Muscle of leg (tissue), 11 donors: ENCODE data around the gene BICRAL. TPM values are rescaled to one million over a fixed set of nuclear protein-coding genes. Genes with fewer than 3 reads are reported as not detected.

ENCODE experiments used
- DNase-seq: peaks from one replicate; pipeline ENCODE4 v3.0.0; 2013
- H3K27ac ChIP-seq: one replicate; pipeline ENCODE4 v1.5.1; 2013; ENCODE audit warnings: mild to moderate bottlenecking, low read length, control low read depth
- H3K27me3 ChIP-seq: one replicate; pipeline ENCODE4 v1.6.1; 2013; ENCODE audit warnings: low read length; ENCODE audit not compliant: control insufficient read depth, insufficient read depth
- H3K36me3 ChIP-seq: one replicate; pipeline ENCODE4 v1.6.1; 2013; ENCODE audit warnings: low read length; ENCODE audit not compliant: control insufficient read depth, insufficient read depth
- H3K4me1 ChIP-seq: one replicate; pipeline ENCODE4 v1.6.1; 2013; ENCODE audit warnings: low read length; ENCODE audit not compliant: control insufficient read depth, insufficient read depth
- H3K4me3 ChIP-seq: one replicate; pipeline ENCODE4 v1.5.1; 2013; ENCODE audit warnings: low read length, control low read depth
- H3K9me3 ChIP-seq: replicated peaks from 2 replicates; pipeline ENCODE4 v1.6.1; 2013; ENCODE audit warnings: low read depth, low read length; ENCODE audit not compliant: control insufficient read depth
- WGBS: methylation state at CpG from one replicate; pipeline ENCODE4 v1.1.5; 2013; ENCODE audit warnings: missing lambda C conversion rate; ENCODE audit not compliant: insufficient coverage; 5-methylcytosine and 5-hydroxymethylcytosine counted together
- polyA plus RNA-seq, 8 donors: library from polyadenylated mRNA; unstranded; fragments of 120-200 nt; gene quantifications; one replicate each; pipeline versions ENCODE4 v1.2.1 to v1.2.3, GENCODE V29; 2013; ENCODE audit warnings: inconsistent platforms in 1 of 8, low replicate concordance in 1 of 8; ENCODE audit not compliant: insufficient read length in 8 of 8, insufficient read depth in 1 of 8
- total RNA-seq: library from RNA; stranded (reverse); fragments of 120-200 nt; gene quantifications from one replicate; pipeline ENCODE4 v1.2.4, GENCODE V29; 2013

The BICRAL gene
- total and polyA plus RNA-seq, 9 donors, result 8.1 to 12.8 (median 10.6) TPM

- H3K27ac ChIP-seq, result peak overlapping the region; percentile 86
- peaks cover 8% of the 10 kb centered on the region for H3K4me1 ChIP-seq
- WGBS, result no CpG with 5 or more reads among the region's 4 CpGs
- no peaks in the 10 kb centered on the region for H3K27me3 ChIP-seq
- peak overlapping the region; percentile 49 for H3K4me3 ChIP-seq
- H3K9me3 ChIP-seq, result no peaks in the 10 kb centered on the region
- peak; percentile 54 for DNase-seq
- H3K36me3 ChIP-seq, result no peaks in the 10 kb centered on the region
These were observed 381 bp upstream of the BICRAL start for GRCh38 chr6:42781546-42781795.

GRCh38 chr6:42782689-42783176, 881 bp downstream of the BICRAL start:
- no peaks in the 10 kb centered on the region for H3K9me3 ChIP-seq
- no peaks in the 10 kb centered on the region for H3K36me3 ChIP-seq
- no peaks in the 10 kb centered on the region for H3K27me3 ChIP-seq
- peak overlapping the region; percentile 100 for H3K27ac ChIP-seq
- DNase-seq, result peak; percentile 96
- peaks cover 14% of the 10 kb centered on the region for H3K4me1 ChIP-seq
- 2% methylated on average over 17 of the region's 51 CpGs for WGBS
- H3K4me3 ChIP-seq, result peak overlapping the region; percentile 90

- H3K9me3 ChIP-seq, result no peaks in the 10 kb centered on the region
- DNase-seq, result peak; percentile 92
- no peaks in the 10 kb centered on the region for H3K27me3 ChIP-seq
- under 1% methylated on average over 53 of the region's 79 CpGs for WGBS
- H3K4me3 ChIP-seq, result peak overlapping the region; percentile 90
- H3K36me3 ChIP-seq, result peaks cover under 1% of the 10 kb centered on the region
- H3K27ac ChIP-seq, result peak overlapping the region; percentile 100
- H3K4me1 ChIP-seq, result peaks cover 15% of the 10 kb centered on the region
These were observed 1.5 kb downstream of the BICRAL start for GRCh38 chr6:42783177-42783875.

GRCh38 chr6:42783876-42784642, 2.2 kb downstream of the BICRAL start:
- Histone ChIP-seq H3K27ac (peak overlapping the region; percentile 100), H3K36me3 (peaks cover 4% of the 10 kb centered on the region), H3K27me3 (no peaks in the 10 kb centered on the region), H3K9me3 (no peaks in the 10 kb centered on the region), H3K4me1 (peaks cover 17% of the 10 kb centered on the region), H3K4me3 (peak overlapping the region; percentile 90)
- DNase-seq, result peak; percentile 73
- WGBS, result 0% methylated on average over 2 of the region's 10 CpGs

- Histone ChIP-seq H3K36me3 (peaks cover 4% of the 10 kb centered on the region), H3K4me3 (peak overlapping the region; percentile 90), H3K9me3 (no peaks in the 10 kb centered on the region), H3K27me3 (no peaks in the 10 kb centered on the region), H3K4me1 (peaks cover 17% of the 10 kb centered on the region), H3K27ac (peak overlapping the region; percentile 100)
- 66% methylated on average over 7 of the region's 12 CpGs for WGBS
- no peak for DNase-seq
These were observed 3.1 kb downstream of the BICRAL start for GRCh38 chr6:42784717-42785498.

GRCh38 chr6:42786525-42786985, 4.7 kb downstream of the BICRAL start:
- Histone ChIP-seq H3K4me1 (peaks cover 22% of the 10 kb centered on the region), H3K4me3 (no peak overlapping the region), H3K9me3 (no peaks in the 10 kb centered on the region), H3K27ac (peak overlapping the region; percentile 37), H3K36me3 (peaks cover 4% of the 10 kb centered on the region), H3K27me3 (no peaks in the 10 kb centered on the region)
- peak; percentile 36 for DNase-seq
- 37% methylated on average over 3 of the region's 3 CpGs for WGBS

- DNase-seq, result peak; percentile 63
- WGBS, result 69% methylated on average over 2 of the region's 2 CpGs
These were observed 5.2 kb downstream of the BICRAL start for GRCh38 chr6:42787063-42787472.

GRCh38 chr6:42788671-42789070, 6.8 kb downstream of the BICRAL start:
- 61% methylated on average over 3 of the region's 4 CpGs for WGBS
- H3K4me1 ChIP-seq, result peaks cover 22% of the 10 kb centered on the region
- no peaks in the 10 kb centered on the region for H3K27me3 ChIP-seq
- peaks cover 4% of the 10 kb centered on the region for H3K36me3 ChIP-seq
- no peak overlapping the region for H3K27ac ChIP-seq
- no peaks in the 10 kb centered on the region for H3K9me3 ChIP-seq
- no peak overlapping the region for H3K4me3 ChIP-seq
- DNase-seq, result no peak

More at GRCh38 chr6:42787063-42787472, 5.2 kb downstream of the BICRAL start:
- Histone ChIP-seq H3K27me3 (no peaks in the 10 kb centered on the region), H3K4me1 (peaks cover 22% of the 10 kb centered on the region), H3K36me3 (peaks cover 4% of the 10 kb centered on the region), H3K9me3 (no peaks in the 10 kb centered on the region), H3K4me3 (no peak overlapping the region), H3K27ac (peak overlapping the region; percentile 37)

GRCh38 chr6:42790549-42791181, 8.8 kb downstream of the BICRAL start:
- no peaks in the 10 kb centered on the region for H3K27me3 ChIP-seq
- H3K4me3 ChIP-seq, result no peak overlapping the region
- H3K4me1 ChIP-seq, result peaks cover 17% of the 10 kb centered on the region
- peaks cover 4% of the 10 kb centered on the region for H3K36me3 ChIP-seq
- WGBS, result 23% methylated on average over 3 of the region's 5 CpGs
- DNase-seq, result no peak
- H3K27ac ChIP-seq, result no peak overlapping the region
- no peaks in the 10 kb centered on the region for H3K9me3 ChIP-seq
